GM12801 (cell line): ENCODE results near the gene UROD.

Experiments used
- TF ChIP-seq, protein P1 (sequence below): IDR thresholded peaks from one replicate; pipeline ENCODE4 v1.5.1; 2011; ENCODE audit warnings: control low read depth; ENCODE audit not compliant: insufficient read length; ENCODE audit errors: extremely low read depth

UROD gene

DNA sequence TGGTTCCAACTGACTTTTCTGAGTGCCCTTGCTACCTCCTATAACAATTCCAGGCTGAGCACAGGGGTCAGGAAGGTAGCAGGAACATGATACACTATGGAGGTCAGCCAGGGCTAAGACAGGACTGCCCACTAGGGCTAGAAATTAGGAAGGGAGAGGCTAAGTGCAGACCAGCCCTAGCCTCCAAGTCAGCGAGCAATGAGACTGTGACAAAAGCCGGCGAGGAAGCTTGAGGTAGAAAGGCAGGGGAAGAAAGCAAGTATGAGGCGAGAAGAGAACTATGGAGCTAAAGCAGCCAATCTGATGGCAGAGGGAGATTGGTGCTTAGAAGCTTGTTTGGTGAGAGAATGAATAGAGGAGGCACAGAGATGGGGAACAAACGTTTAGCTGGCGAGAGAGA, 4.7 kb downstream of the UROD start:
- TF ChIP-seq, protein P1, sequence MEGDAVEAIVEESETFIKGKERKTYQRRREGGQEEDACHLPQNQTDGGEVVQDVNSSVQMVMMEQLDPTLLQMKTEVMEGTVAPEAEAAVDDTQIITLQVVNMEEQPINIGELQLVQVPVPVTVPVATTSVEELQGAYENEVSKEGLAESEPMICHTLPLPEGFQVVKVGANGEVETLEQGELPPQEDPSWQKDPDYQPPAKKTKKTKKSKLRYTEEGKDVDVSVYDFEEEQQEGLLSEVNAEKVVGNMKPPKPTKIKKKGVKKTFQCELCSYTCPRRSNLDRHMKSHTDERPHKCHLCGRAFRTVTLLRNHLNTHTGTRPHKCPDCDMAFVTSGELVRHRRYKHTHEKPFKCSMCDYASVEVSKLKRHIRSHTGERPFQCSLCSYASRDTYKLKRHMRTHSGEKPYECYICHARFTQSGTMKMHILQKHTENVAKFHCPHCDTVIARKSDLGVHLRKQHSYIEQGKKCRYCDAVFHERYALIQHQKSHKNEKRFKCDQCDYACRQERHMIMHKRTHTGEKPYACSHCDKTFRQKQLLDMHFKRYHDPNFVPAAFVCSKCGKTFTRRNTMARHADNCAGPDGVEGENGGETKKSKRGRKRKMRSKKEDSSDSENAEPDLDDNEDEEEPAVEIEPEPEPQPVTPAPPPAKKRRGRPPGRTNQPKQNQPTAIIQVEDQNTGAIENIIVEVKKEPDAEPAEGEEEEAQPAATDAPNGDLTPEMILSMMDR = no peak

DNA sequence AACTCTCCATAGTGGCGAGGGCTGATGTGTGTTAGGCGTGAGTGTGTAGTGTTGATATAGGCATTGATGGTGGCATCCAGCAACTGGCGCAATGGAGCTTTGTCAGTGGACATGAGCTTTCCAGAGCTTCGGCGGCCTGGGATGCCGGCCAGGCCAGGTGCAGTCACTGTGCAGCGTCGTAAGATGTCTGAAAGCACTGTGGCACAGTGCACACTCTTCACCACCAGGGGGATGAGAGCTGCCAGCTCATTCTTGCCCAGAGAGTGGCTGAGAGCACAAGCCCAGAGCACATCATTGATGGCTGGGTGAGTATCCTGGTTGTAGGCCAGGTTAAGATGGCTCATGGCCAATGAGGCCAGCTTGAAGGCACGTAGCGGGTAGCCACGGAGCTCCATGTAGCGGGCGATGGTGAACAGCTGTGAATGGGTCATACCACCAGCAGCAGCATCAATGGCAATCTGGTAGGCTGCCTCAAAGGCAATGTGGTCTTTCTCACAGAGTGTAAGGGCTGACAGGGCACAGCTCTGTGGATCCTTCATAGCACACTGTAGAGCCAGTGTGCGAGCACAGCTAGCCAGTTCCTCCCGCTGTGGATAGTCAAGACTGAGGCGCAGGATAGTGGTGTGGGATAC, 6.7 kb downstream of the UROD start:
- TF ChIP-seq, protein P1 = peak; percentile 71

DNA sequence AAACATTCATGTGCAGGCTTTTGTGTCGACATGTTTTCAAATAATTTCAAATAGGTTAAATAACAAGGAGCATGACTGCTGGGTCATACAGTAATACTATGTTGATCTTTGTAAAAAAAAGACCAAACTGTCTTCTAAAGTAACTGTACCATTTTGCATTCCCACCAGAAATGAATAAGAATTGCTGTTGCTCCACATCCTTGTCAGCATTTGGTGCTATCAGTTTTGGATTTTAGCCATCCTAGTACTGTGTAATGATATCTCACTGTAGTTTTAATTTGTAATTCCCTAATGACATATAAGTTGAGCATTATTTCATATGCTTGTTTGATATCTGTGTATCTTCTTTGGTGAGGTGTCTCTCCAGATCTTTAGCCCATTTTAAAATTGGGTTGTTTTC, 11.6 kb downstream of the UROD start:
- TF ChIP-seq, protein P1 = no peak

DNA sequence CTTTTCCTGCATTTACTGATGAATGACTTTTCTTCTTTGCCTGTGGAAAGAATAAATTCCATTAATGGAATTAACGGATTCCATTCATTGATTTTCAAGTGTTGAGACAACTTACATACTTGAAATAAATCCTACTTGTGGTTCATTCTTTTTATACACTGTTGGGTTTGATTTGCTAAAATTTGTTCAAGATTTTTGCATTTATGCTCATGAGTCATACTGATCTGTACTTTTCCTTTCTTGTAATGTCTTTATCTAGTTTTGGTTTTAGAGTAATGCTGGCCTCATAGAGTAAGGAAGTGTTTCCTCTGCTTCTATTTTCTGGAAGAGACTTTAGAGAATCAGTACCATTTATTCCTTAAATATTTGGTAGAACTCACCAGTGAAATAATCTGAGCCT, 14.4 kb downstream of the UROD start:
- TF ChIP-seq, protein P1 = no peak

DNA sequence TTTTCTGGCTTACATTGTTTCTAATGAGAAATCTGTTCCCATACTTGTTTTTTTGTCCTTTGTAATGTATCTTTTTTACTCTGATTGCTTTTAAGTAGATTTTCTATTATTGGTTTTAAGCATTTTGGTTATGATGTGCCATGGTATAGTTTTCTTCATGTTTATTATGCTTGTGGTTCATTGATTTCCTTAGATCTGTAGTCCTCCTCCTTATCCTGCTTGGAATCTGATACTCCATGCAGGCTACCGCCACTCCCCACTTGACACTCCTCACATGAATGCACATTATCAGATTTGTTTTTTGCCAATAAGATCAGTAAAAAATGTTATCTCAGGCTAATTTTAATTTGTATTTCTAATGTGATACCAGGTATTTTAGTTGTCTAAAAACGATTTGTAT, 20.8 kb downstream of the UROD start:
- TF ChIP-seq, protein P1 = no peak

DNA sequence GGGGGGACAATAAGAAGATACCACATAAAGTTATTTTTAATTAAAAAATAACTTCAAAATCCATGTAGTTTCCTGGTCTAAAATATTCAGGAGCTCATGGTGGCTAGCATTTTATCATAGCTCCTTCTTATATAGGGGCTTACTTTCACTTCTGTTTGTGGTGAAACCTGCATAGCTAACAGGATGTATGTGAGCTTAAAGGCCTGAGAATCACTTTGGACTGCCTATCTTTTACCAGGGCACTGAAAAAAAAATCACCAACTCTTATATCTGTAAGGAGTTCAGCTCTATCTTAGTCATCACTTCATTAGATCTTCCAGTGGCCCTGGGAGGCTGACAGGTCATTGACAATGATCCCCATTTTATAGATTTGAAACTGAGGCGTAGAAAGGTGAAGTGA, 21.3 kb downstream of the UROD start:
- TF ChIP-seq, protein P1 = no peak

DNA sequence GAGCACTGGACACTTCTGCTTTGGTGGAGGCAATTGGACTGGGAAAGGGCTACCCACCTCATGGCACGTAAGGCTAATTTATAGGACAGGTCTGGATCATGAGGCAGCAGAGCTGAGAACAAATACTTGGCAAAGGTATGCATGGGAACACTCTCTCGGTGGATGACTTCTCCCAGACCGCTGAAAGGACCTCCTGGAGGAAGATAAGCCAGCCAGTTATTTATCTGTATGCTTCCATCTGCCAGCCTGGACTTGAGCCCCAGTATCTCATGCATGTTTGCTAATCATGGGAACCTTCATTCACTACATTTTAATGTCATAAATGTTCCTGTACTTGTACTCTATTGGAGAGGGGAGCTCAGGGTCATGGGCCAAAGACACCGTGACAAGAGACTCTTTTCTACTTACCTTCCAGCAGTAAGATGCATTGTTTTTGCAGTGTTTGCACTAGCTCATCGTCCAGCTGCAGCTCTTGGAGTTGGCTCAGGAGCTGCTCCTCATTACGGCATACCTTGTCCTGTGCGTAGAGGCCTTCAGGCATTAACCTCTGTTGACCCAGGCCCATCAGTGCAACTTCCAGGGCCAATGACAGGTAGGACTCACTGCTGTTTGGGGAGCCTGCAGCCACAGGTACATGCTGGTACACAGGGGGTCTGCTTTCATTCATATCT, 23.7 kb downstream of the UROD start:
- TF ChIP-seq, protein P1 = no peak
